Stomach (tissue), 9 donors: ENCODE measurements around the gene ABHD1. TPM values are rescaled to one million over a fixed set of nuclear protein-coding genes. Genes with fewer than 3 reads are reported as not detected.
"Not testable (repeated sequence)": the region's sequence is repeated elsewhere in the genome, so short reads cannot be mapped to it uniquely, and the experiment has no call there.

Source experiments
- DNase-seq, 2 donors: peaks; one replicate each; pipeline versions ENCODE4 v3.0.0 to v3.0.0-alpha.2; 2013 to 2019
- H3K27ac ChIP-seq, 5 donors: fragments of 200-600 bp in 4 of 5; sonication (generic) in 4 of 5; one replicate each; pipeline ENCODE4 v1.5.1; 2013 to 2019; ENCODE audit warnings: mild to moderate bottlenecking in 1 of 5, moderate library complexity in 1 of 5
- H3K27me3 ChIP-seq, 3 donors: fragments of 200-600 bp; sonication (generic); one replicate each; pipeline ENCODE4 v1.5.1; 2017 to 2019; ENCODE audit warnings: mixed run types in 1 of 3
- H3K36me3 ChIP-seq, 4 donors: fragments of 200-600 bp; sonication (generic); 1 replicate in 3 of 4; 2 replicates in 1 of 4; pipeline ENCODE4 v1.5.1; 2016 to 2019
- H3K4me1 ChIP-seq, 4 donors: fragments of 200-600 bp; sonication (generic); one replicate each; pipeline ENCODE4 v1.5.1; 2016 to 2019
- H3K4me3 ChIP-seq, 4 donors: fragments of 200-600 bp; sonication (generic) in 3 of 4; one replicate each; pipeline ENCODE4 v1.5.1; 2016 to 2019; ENCODE audit warnings: mild to moderate bottlenecking in 1 of 4
- H3K9me3 ChIP-seq, 4 donors: fragments of 200-600 bp; sonication (generic); one replicate each; pipeline ENCODE4 v1.5.1; 2016 to 2019
- CTCF ChIP-seq, 7 experiments: fragments of 450-650 bp in 4 of 7; fragments of 200-600 bp in 3 of 7; sonication (generic) in 3 of 7; IDR thresholded peaks; one replicate each; pipeline ENCODE4 v1.5.1; 2016 to 2019; ENCODE audit warnings: antibody characterized with exemption in 7 of 7, control low read depth in 2 of 7, mild to moderate bottlenecking in 1 of 7
- EP300 ChIP-seq: sonication (generic); formaldehyde crosslinking; IDR thresholded peaks from one replicate; pipeline ENCODE4 v1.6.1; 2017; ENCODE audit warnings: antibody characterized with exemption
- POLR2A ChIP-seq, 4 donors: fragments of 450-650 bp; IDR thresholded peaks; one replicate each; pipeline ENCODE4 v1.6.1; 2016; ENCODE audit warnings: antibody characterized with exemption in 4 of 4, control low read depth in 2 of 4, mild to moderate bottlenecking in 1 of 4, moderate library complexity in 1 of 4
- POLR2AphosphoS5 ChIP-seq, 3 donors: sonication (generic); formaldehyde crosslinking; IDR thresholded peaks; one replicate each; pipeline ENCODE4 v1.6.1; 2016; ENCODE audit warnings: antibody characterized with exemption in 3 of 3
- WGBS, 5 donors: extraction: QIAGEN DNeasy Blood & Tissue Kit in 3 of 5; methylation state at CpG; one replicate each; pipeline versions ENCODE4 v1.1.5 to v1.1.7; 2013 to 2018; 5-methylcytosine and 5-hydroxymethylcytosine counted together
- intact Hi-C: fragments of 100-400 bp; cut with DNase I; formaldehyde crosslinking; loops from one replicate; pipeline ENCODE4 v1.15.1; 2023; ENCODE audit warnings: low total_unique reads
- polyA plus RNA-seq, 3 donors: library from polyadenylated mRNA; stranded (reverse); fragments of 200-250 nt; gene quantifications; one replicate each; pipeline ENCODE4 v1.2.3, GENCODE V29; 2013
- total RNA-seq, 5 donors: library from RNA; depleted of rRNA; stranded (reverse); fragments of >200 nt; gene quantifications; one replicate each; pipeline versions ENCODE4 v1.1.0 to v1.2.3, GENCODE V29; 2014 to 2016
- donor health status: healthy with polysubstance abuse.
- donor health status: Bipolar disorder and iron deficiency.
- donor health status: healthy.

Gene ABHD1
- total and polyA plus RNA-seq, 8 donors, result 0.23 to 0.75 TPM; not detected in 6

- intact Hi-C loops, result no loop called here
- H3K27me3 ChIP-seq, result peaks cover 0 to 39% (median 0%) of the 10 kb centered on the region in 3 donors
Measured at GRCh38 chr2:27174638-27175037, 51.0 kb downstream of the ABHD1 start.

GRCh38 chr2:27175330-27175729 is 51.7 kb downstream of the ABHD1 start:
- peak overlapping the region in 1 of 5 donors; percentile 42 for H3K27ac ChIP-seq
- no peak overlapping the region for H3K4me3 ChIP-seq
- intact Hi-C loops, result no loop called here
- TF ChIP-seq POLR2AphosphoS5 (IDR thresholded peaks at IDR 0.05) (no peak), CTCF (IDR thresholded peaks at IDR 0.05) (no peak), POLR2A (IDR thresholded peaks at IDR 0.05) (no peak), EP300 (no peak)
- no peaks in the 10 kb centered on the region for H3K9me3 ChIP-seq
- peaks cover 0 to 6% (median 2%) of the 10 kb centered on the region in 4 donors for H3K4me1 ChIP-seq
- no peaks in the 10 kb centered on the region for H3K36me3 ChIP-seq
- H3K27me3 ChIP-seq, result peaks cover 0 to 40% (median 6%) of the 10 kb centered on the region in 3 donors
- 64 to 74% (median 67%) methylated on average over 8 of the region's 8 CpGs for WGBS, 5 donors
- DNase-seq, result no peak

More at GRCh38 chr2:27174638-27175037, 51.0 kb downstream of the ABHD1 start:
- peaks cover 0 to 13% (median 8%) of the 10 kb centered on the region in 4 donors for H3K4me1 ChIP-seq
- WGBS, 5 donors, result 64 to 75% (median 67%) methylated on average over 6 of the region's 6 CpGs
- H3K27ac ChIP-seq, result no peak overlapping the region
- H3K9me3 ChIP-seq, result no peaks in the 10 kb centered on the region
- TF ChIP-seq EP300 (no peak), CTCF (IDR thresholded peaks at IDR 0.05) (no peak), POLR2A (IDR thresholded peaks at IDR 0.05) (no peak), POLR2AphosphoS5 (IDR thresholded peaks at IDR 0.05) (no peak)
- DNase-seq, result no peak
- H3K4me3 ChIP-seq, result no peak overlapping the region
- H3K36me3 ChIP-seq, result no peaks in the 10 kb centered on the region

GRCh38 chr2:27175781-27176180 is 52.2 kb downstream of the ABHD1 start:
- Histone ChIP-seq H3K27ac (peak overlapping the region in 1 of 5 donors; percentile 42), H3K27me3 (peaks cover 0 to 40% (median 6%) of the 10 kb centered on the region in 3 donors)
- H3K9me3 ChIP-seq, DNase-seq, H3K36me3 ChIP-seq, H3K4me1 ChIP-seq, intact Hi-C loops, H3K4me3 ChIP-seq: not testable (repeated sequence)
- 80 to 94% (median 90%) methylated on average over 4 of the region's 4 CpGs for WGBS, 5 donors

- no peak for TF ChIP-seq CTCF (IDR thresholded peaks at IDR 0.05)
- TF ChIP-seq POLR2AphosphoS5 (IDR thresholded peaks at IDR 0.05), result no peak
- TF ChIP-seq POLR2A (IDR thresholded peaks at IDR 0.05), result no peak
- TF ChIP-seq EP300, result no peak
- Histone ChIP-seq H3K27ac (no peak overlapping the region), H3K4me1 (no peaks in the 10 kb centered on the region), H3K9me3 (no peaks in the 10 kb centered on the region), H3K27me3 (peaks cover 0 to 45% (median 6%) of the 10 kb centered on the region in 3 donors), H3K4me3 (no peak overlapping the region), H3K36me3 (no peaks in the 10 kb centered on the region)
- intact Hi-C loops, result no loop called here
- 62 to 73% (median 67%) methylated on average over 15 of the region's 15 CpGs for WGBS, 5 donors
- no peak for DNase-seq
Measured at GRCh38 chr2:27177441-27178351, 54.1 kb downstream of the ABHD1 start.

GRCh38 chr2:27178469-27178868 is 54.9 kb downstream of the ABHD1 start:
- TF ChIP-seq POLR2AphosphoS5 (IDR thresholded peaks at IDR 0.05) (no peak), CTCF (IDR thresholded peaks at IDR 0.05) (no peak), EP300 (no peak), POLR2A (IDR thresholded peaks at IDR 0.05) (no peak)
- intact Hi-C loops, result no loop called here
- no peaks in the 10 kb centered on the region for H3K36me3 ChIP-seq
- no peak for DNase-seq
- WGBS, 5 donors, result 87 to 91% (median 87%) methylated on average over 3 of the region's 3 CpGs
- H3K4me1 ChIP-seq, result no peaks in the 10 kb centered on the region
- H3K27ac ChIP-seq, result no peak overlapping the region
- no peak overlapping the region for H3K4me3 ChIP-seq
- H3K27me3 ChIP-seq, result peaks cover 0 to 39% (median 6%) of the 10 kb centered on the region in 3 donors
- H3K9me3 ChIP-seq, result no peaks in the 10 kb centered on the region
